ENCODE data around the gene XIRP2. TPM values are rescaled to one million over a fixed set of nuclear protein-coding genes. Genes with fewer than 3 reads are reported as not detected.

Gene XIRP2
- 0.10 TPM for total RNA-seq

GRCh38 chr2:166888180-166888579, at the start of gene XIRP2:
Gene XIRP2, plus strand, starts transcription at chr2:166888480. Its CDS starts 15,003 bp downstream, at chr2:166903483.
- Histone ChIP-seq H3K27me3 (ENCODE audit: insufficient read depth, low read length) (no peaks in the 10 kb centered on the region), H3K9me3 (ENCODE audit: low read depth, low read length) (no peaks in the 10 kb centered on the region), H3K4me3 (ENCODE audit: low read length) (no peak within 1 kb of the TSS), H3K4me1 (ENCODE audit: insufficient read depth, low read length) (no peaks in the 10 kb centered on the region)

- Histone ChIP-seq H3K4me1 (ENCODE audit: insufficient read depth, low read length) (no peaks in the 10 kb centered on the region), H3K27me3 (ENCODE audit: insufficient read depth, low read length) (no peaks in the 10 kb centered on the region), H3K4me3 (ENCODE audit: low read length) (no peak overlapping the region), H3K9me3 (ENCODE audit: low read depth, low read length) (no peaks in the 10 kb centered on the region)
These were observed 47.1 kb upstream of the XIRP2 start for GRCh38 chr2:166841152-166841551.

DNA sequence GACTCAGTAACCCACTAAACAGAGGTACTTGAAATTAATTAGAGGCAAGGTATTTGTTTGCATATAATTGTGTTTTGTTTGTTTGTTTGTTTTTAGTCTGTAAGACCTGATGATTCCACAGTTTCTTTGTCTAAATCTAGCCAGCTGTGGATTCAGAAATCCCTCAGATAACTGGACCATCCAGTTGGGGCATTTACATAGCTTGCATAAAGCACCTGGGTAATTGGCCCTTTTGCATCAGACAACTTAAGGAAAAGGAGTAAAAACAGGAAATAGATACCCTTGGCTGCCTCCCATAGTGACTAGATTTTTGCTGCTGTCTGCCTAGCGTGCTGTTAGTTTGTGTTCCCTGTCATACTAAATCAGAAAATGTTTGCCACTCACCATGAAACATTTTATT, 46.6 kb upstream of the XIRP2 start:
- Histone ChIP-seq H3K27me3 (ENCODE audit: insufficient read depth, low read length) (no peaks in the 10 kb centered on the region), H3K4me3 (ENCODE audit: low read length) (no peak overlapping the region), H3K4me1 (ENCODE audit: insufficient read depth, low read length) (no peaks in the 10 kb centered on the region), H3K9me3 (ENCODE audit: low read depth, low read length) (no peaks in the 10 kb centered on the region)

- H3K9me3 ChIP-seq (ENCODE audit: low read depth, low read length): no peaks in the 10 kb centered on the region
- H3K4me1 ChIP-seq (ENCODE audit: insufficient read depth, low read length): no peaks in the 10 kb centered on the region
- H3K4me3 ChIP-seq (ENCODE audit: low read length): no peak overlapping the region
- H3K27me3 ChIP-seq (ENCODE audit: insufficient read depth, low read length): no peaks in the 10 kb centered on the region
These were observed 44.2 kb upstream of the XIRP2 start for GRCh38 chr2:166844111-166844510.

DNA sequence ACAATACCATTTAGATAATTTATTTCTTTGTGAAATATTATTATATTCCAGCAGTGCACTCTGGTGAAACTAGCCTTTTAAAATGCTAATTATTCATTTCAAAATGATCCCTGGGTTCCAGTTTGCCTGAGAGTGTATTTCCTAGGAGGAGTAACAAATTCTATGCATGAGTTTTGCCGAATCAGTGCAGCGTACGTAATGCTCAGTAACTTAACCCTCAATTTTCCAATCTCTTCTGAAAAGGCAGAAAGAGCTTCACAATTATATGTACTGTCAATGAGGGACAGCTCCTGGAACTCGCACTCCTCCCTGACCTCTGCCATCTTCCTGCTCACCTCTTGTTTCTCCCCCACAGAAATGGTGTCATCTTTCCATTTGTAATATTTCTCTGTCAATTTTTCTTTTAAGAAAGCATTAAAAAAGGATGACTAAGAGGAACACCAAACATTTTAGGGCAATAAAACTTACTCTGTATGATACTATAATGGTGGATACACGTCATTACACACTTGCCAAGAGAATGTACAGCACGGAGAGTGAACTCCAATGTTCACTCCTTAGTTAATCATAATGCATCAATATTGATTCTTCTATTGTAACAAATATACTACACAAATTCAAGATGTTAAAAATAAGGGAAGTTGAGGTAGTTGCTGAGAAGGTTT, 25.7 kb upstream of the XIRP2 start:
- Histone ChIP-seq H3K4me1 (ENCODE audit: insufficient read depth, low read length) (no peaks in the 10 kb centered on the region), H3K27me3 (ENCODE audit: insufficient read depth, low read length) (no peaks in the 10 kb centered on the region), H3K9me3 (ENCODE audit: low read depth, low read length) (no peaks in the 10 kb centered on the region), H3K4me3 (ENCODE audit: low read length) (no peak overlapping the region)

- no peak overlapping the region for H3K4me3 ChIP-seq (ENCODE audit: low read length)
- no peaks in the 10 kb centered on the region for H3K27me3 ChIP-seq (ENCODE audit: insufficient read depth, low read length)
- H3K9me3 ChIP-seq (ENCODE audit: low read depth, low read length): no peaks in the 10 kb centered on the region
- H3K4me1 ChIP-seq (ENCODE audit: insufficient read depth, low read length): no peaks in the 10 kb centered on the region
These were observed 20.3 kb upstream of the XIRP2 start for GRCh38 chr2:166867874-166868514.

GRCh38 chr2:166870346-166870745, 17.9 kb upstream of the XIRP2 start:
- no peaks in the 10 kb centered on the region for H3K27me3 ChIP-seq (ENCODE audit: insufficient read depth, low read length)
- no peak overlapping the region for H3K4me3 ChIP-seq (ENCODE audit: low read length)
- H3K4me1 ChIP-seq (ENCODE audit: insufficient read depth, low read length): no peaks in the 10 kb centered on the region

GRCh38 chr2:166881177-166881576, 7.1 kb upstream of the XIRP2 start:
- Histone ChIP-seq H3K4me1 (ENCODE audit: insufficient read depth, low read length) (no peaks in the 10 kb centered on the region), H3K27me3 (ENCODE audit: insufficient read depth, low read length) (no peaks in the 10 kb centered on the region), H3K9me3 (ENCODE audit: low read depth, low read length) (no peaks in the 10 kb centered on the region), H3K4me3 (ENCODE audit: low read length) (no peak overlapping the region)

More at GRCh38 chr2:166870346-166870745, 17.9 kb upstream of the XIRP2 start:
- no peaks in the 10 kb centered on the region for H3K9me3 ChIP-seq (ENCODE audit: low read depth, low read length)

GRCh38 chr2:166882851-166883250, 5.4 kb upstream of the XIRP2 start:
- Histone ChIP-seq H3K4me3 (ENCODE audit: low read length) (no peak overlapping the region), H3K27me3 (ENCODE audit: insufficient read depth, low read length) (no peaks in the 10 kb centered on the region), H3K4me1 (ENCODE audit: insufficient read depth, low read length) (no peaks in the 10 kb centered on the region), H3K9me3 (ENCODE audit: low read depth, low read length) (no peaks in the 10 kb centered on the region)

- H3K27me3 ChIP-seq (ENCODE audit: insufficient read depth, low read length): no peaks in the 10 kb centered on the region
- no peak overlapping the region for H3K4me3 ChIP-seq (ENCODE audit: low read length)
- H3K9me3 ChIP-seq (ENCODE audit: low read depth, low read length): no peaks in the 10 kb centered on the region
- H3K4me1 ChIP-seq (ENCODE audit: insufficient read depth, low read length): no peaks in the 10 kb centered on the region
These were observed 3.4 kb downstream of the XIRP2 start for GRCh38 chr2:166891727-166892126.

DNA sequence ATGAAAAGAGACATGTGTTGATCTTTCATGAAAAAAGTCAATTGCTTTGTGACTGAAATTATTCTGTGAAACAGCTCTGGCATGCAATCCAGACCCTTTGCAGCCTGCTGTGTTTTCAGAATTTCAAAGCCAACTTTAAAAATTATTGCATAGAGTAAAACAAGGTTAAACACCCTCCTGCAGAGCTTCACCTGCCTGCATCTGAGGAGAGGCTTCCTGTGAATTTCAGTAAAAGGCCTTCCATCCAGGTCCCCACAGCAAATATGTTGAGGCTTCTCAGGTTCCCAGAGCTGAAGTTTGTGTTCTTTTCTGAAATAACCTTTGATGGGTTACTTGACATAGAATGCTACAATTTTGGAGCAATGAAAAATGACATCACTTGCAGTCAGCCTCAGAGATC, 4.1 kb downstream of the XIRP2 start:
- Histone ChIP-seq H3K4me3 (ENCODE audit: low read length) (no peak overlapping the region), H3K4me1 (ENCODE audit: insufficient read depth, low read length) (no peaks in the 10 kb centered on the region), H3K9me3 (ENCODE audit: low read depth, low read length) (no peaks in the 10 kb centered on the region), H3K27me3 (ENCODE audit: insufficient read depth, low read length) (no peaks in the 10 kb centered on the region)

DNA sequence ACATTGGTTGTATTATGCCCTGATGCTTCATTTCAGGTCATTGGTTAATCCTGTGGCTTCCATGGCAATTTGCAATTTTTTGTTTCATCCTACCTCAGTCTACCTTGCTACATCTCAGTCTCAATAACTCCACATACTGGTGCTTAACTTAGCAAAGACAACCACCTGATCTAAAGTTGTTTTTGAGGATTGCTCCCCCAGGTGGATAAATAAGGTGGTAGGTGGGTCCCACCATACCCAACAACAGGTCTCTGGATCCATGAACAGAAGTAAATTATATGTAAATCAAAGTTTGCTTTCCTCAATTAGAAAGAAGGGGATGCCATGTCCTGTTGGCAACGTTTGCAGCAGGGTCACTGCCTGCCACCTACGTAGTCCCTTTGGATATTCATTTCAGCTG, 7.0 kb downstream of the XIRP2 start:
- no peak overlapping the region for H3K4me3 ChIP-seq (ENCODE audit: low read length)
- no peaks in the 10 kb centered on the region for H3K9me3 ChIP-seq (ENCODE audit: low read depth, low read length)
- no peaks in the 10 kb centered on the region for H3K4me1 ChIP-seq (ENCODE audit: insufficient read depth, low read length)

GRCh38 chr2:166897666-166898065, 9.4 kb downstream of the XIRP2 start:
- no peaks in the 10 kb centered on the region for H3K9me3 ChIP-seq (ENCODE audit: low read depth, low read length)
- H3K4me1 ChIP-seq (ENCODE audit: insufficient read depth, low read length): no peaks in the 10 kb centered on the region
- no peak overlapping the region for H3K4me3 ChIP-seq (ENCODE audit: low read length)
- H3K27me3 ChIP-seq (ENCODE audit: insufficient read depth, low read length): no peaks in the 10 kb centered on the region

More for the DNA sequence above, 7.0 kb downstream of the XIRP2 start:
- no peaks in the 10 kb centered on the region for H3K27me3 ChIP-seq (ENCODE audit: insufficient read depth, low read length)

DNA sequence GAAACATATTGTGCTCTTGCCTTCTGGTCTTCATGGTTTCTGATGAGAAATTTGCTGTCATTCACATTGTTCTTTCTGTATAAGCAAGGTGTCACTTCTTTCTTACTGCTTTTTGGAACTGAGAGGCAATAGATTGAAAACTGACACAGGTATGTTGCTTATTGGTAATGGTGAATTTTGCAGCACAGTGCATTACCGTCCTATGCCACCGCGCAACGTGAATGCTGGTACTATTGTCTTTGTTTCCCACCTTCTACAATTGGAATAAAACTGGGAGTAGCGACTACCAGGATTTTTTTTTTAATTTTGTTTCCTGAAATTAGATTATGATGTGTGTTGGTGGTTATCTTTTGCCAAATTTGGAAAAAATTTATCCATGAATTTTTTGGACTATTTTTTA, 11.4 kb downstream of the XIRP2 start:
- Histone ChIP-seq H3K4me3 (ENCODE audit: low read length) (no peak overlapping the region), H3K9me3 (ENCODE audit: low read depth, low read length) (no peaks in the 10 kb centered on the region), H3K4me1 (ENCODE audit: insufficient read depth, low read length) (no peaks in the 10 kb centered on the region), H3K27me3 (ENCODE audit: insufficient read depth, low read length) (no peaks in the 10 kb centered on the region)

GRCh38 chr2:166900700-166901099, 12.4 kb downstream of the XIRP2 start:
- H3K4me3 ChIP-seq (ENCODE audit: low read length): no peak overlapping the region
- no peaks in the 10 kb centered on the region for H3K27me3 ChIP-seq (ENCODE audit: insufficient read depth, low read length)
- H3K4me1 ChIP-seq (ENCODE audit: insufficient read depth, low read length): no peaks in the 10 kb centered on the region
- H3K9me3 ChIP-seq (ENCODE audit: low read depth, low read length): no peaks in the 10 kb centered on the region

GRCh38 chr2:166901336-166901735, 13.1 kb downstream of the XIRP2 start:
- no peak overlapping the region for H3K4me3 ChIP-seq (ENCODE audit: low read length)
- no peaks in the 10 kb centered on the region for H3K27me3 ChIP-seq (ENCODE audit: insufficient read depth, low read length)
- H3K4me1 ChIP-seq (ENCODE audit: insufficient read depth, low read length): no peaks in the 10 kb centered on the region
- no peaks in the 10 kb centered on the region for H3K9me3 ChIP-seq (ENCODE audit: low read depth, low read length)

All from mononuclear cell (primary cell).